Heart left ventricle (tissue), 13 donors: ENCODE data around the gene AFF3.

ENCODE experiments used
- CTCF ChIP-seq, 12 donors: fragments of 200-600 bp; sonication (generic) in 4 of 12; IDR thresholded peaks; one replicate each; pipeline versions ENCODE4 v1.5.0 to v1.8.0; 2018 to 2022; ENCODE audit warnings: antibody characterized with exemption in 12 of 12, mild to moderate bottlenecking in 5 of 12
- POLR2A ChIP-seq, 2 donors: fragments of 450-650 bp; IDR thresholded peaks; one replicate each; pipeline ENCODE4 v1.6.1; 2017; ENCODE audit warnings: antibody characterized with exemption in 2 of 2, mild to moderate bottlenecking in 2 of 2, moderate library complexity in 2 of 2
- donor health status: ischemic (EF 13 %, LVEDD 7.1; RV severe dilation, severe dysfunction).
- donor health status: DM: no; HTN: yes; CAD: no.
- donor health status: DM: no; HTN: no; CAD: no.
- donor health status: ischemic (EF 25% LVEDD 6.9; RV normal size, moderate dysfunction).
- donor health status: ischemic (EF 25% LVEDD 5.7; RV mildly dilated, moderate dysfunction).
- donor health status: ischemic (EF 35%, LVEDD 5.7; RV mildly dilated, moderate dysfunction).
- donor health status: nonischemic (EF 11% LVEDD 7.7; RV severe dilation, severe dysfunction).
- donor health status: DM: yes; HTN: yes; CAD: no.
- donor health status: PGD.
- donor health status: ischemic (EF 29% LVEDD 5.4; RV normal size, mild dysfunction).
- donor health status: nonischemic (EF 23%, LVEDD 6.1; RV moderate dilation, normal function).

DNA sequence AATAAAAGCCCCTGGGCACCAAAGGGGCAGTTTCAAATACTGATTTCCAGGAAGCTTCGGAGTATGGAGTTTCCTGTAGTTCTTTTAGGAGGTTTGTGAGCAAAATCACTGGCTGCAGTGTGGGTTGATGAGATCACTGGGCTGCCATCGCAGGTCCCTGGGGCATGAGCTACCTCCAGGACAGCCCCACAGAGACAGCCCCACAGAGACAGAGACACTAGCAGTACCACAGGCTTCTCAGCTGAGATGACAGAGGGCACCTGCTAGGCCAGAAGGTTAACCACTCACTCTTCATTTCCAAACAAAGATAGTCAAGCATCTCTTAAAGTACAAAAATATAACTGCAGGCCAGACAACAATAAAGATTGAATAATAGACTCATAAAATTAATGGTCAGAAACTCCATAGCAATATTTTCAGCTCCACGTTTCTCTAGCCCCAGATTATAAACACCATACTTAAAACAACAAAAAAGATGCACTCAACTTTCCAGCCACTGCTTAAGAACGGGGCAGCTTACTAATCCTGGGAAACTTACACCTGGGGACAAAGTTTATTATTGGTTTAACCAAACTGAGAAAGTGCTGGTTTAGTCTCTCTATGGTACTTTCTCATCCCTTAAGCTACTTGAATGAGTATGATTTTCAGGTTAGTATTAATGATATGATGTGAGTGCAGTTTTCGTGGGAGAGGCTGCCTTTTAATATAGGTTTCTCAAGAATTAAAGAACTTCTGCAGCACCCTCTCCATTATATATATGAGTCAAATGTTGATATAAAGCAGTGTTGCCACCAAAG, 11.6 kb downstream of the AFF3 start:
- no peak for TF ChIP-seq CTCF (IDR thresholded peaks at IDR 0.05)
- TF ChIP-seq POLR2A (IDR thresholded peaks at IDR 0.05), result no peak
